Panc1 (cell line): ENCODE results near the gene PPP4R3C.

ENCODE experiments used
- POLR2AphosphoS5 ChIP-seq: IDR thresholded peaks from 2 replicates; pipeline ENCODE4 v1.6.1; 2012; ENCODE audit warnings: mild to moderate bottlenecking, low read depth, low read length, moderate library complexity
- SIN3A ChIP-seq: IDR thresholded peaks from 2 replicates; pipeline ENCODE4 v1.6.1; 2012; ENCODE audit warnings: low read depth, mild to moderate bottlenecking, low read length, moderate library complexity, borderline replicate concordance; ENCODE audit not compliant: insufficient read depth
- TF ChIP-seq, protein P1 (sequence below): fragments of 450-650 bp; IDR thresholded peaks from 2 replicates; pipeline ENCODE4 v1.5.1; 2017; ENCODE audit warnings: mild to moderate bottlenecking
- TF ChIP-seq, protein P2 (sequence below), 2 experiments: IDR thresholded peaks; 2 replicates each; pipeline ENCODE4 v1.6.1; 2011 to 2012; ENCODE audit warnings: low read depth in 2 of 2, control low read depth in 1 of 2, low read length in 1 of 2, mild to moderate bottlenecking in 1 of 2, moderate library complexity in 1 of 2; ENCODE audit not compliant: insufficient read depth in 1 of 2

DNA sequence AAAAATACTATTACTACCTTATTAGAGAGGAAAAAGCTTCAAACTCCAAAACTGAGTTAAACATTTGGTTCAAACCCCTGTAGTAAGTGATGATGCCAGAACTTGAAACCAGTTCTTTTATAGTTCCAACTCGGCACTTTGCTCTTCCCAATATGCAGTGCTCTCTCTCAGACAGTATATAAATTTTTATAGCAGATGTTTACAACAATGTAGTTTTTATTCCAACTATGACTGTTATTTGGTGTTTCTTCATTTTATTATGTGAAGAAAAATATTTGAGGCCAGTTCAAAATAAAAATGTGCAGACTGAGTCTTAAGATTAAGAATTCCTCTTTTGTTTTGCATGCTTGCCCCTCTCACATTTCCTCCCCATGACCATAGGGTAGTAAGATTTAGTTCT, 2.9 kb upstream of the PPP4R3C start:
- TF ChIP-seq, protein P1, sequence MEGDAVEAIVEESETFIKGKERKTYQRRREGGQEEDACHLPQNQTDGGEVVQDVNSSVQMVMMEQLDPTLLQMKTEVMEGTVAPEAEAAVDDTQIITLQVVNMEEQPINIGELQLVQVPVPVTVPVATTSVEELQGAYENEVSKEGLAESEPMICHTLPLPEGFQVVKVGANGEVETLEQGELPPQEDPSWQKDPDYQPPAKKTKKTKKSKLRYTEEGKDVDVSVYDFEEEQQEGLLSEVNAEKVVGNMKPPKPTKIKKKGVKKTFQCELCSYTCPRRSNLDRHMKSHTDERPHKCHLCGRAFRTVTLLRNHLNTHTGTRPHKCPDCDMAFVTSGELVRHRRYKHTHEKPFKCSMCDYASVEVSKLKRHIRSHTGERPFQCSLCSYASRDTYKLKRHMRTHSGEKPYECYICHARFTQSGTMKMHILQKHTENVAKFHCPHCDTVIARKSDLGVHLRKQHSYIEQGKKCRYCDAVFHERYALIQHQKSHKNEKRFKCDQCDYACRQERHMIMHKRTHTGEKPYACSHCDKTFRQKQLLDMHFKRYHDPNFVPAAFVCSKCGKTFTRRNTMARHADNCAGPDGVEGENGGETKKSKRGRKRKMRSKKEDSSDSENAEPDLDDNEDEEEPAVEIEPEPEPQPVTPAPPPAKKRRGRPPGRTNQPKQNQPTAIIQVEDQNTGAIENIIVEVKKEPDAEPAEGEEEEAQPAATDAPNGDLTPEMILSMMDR, result no peak
- TF ChIP-seq, protein P2, sequence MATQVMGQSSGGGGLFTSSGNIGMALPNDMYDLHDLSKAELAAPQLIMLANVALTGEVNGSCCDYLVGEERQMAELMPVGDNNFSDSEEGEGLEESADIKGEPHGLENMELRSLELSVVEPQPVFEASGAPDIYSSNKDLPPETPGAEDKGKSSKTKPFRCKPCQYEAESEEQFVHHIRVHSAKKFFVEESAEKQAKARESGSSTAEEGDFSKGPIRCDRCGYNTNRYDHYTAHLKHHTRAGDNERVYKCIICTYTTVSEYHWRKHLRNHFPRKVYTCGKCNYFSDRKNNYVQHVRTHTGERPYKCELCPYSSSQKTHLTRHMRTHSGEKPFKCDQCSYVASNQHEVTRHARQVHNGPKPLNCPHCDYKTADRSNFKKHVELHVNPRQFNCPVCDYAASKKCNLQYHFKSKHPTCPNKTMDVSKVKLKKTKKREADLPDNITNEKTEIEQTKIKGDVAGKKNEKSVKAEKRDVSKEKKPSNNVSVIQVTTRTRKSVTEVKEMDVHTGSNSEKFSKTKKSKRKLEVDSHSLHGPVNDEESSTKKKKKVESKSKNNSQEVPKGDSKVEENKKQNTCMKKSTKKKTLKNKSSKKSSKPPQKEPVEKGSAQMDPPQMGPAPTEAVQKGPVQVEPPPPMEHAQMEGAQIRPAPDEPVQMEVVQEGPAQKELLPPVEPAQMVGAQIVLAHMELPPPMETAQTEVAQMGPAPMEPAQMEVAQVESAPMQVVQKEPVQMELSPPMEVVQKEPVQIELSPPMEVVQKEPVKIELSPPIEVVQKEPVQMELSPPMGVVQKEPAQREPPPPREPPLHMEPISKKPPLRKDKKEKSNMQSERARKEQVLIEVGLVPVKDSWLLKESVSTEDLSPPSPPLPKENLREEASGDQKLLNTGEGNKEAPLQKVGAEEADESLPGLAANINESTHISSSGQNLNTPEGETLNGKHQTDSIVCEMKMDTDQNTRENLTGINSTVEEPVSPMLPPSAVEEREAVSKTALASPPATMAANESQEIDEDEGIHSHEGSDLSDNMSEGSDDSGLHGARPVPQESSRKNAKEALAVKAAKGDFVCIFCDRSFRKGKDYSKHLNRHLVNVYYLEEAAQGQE (IDR thresholded peaks at IDR 0.05; ENCODE audit: insufficient read depth in 1 of 2, low read depth in 2 of 2, low read length in 1 of 2), result no peak
- TF ChIP-seq SIN3A (no peak), POLR2AphosphoS5 (no peak)
